Measurements from ENCODE around the gene WEE2.

GRCh38 chr7:141704112-141704511 is 4.0 kb upstream of the WEE2 start:
- no peak for TF ChIP-seq CTCF (IDR thresholded peaks at IDR 0.05)
- no peak for TF ChIP-seq POLR2AphosphoS5 (IDR thresholded peaks at IDR 0.05)
- no peak for TF ChIP-seq POLR2A (IDR thresholded peaks at IDR 0.05)

Data from transverse colon (tissue), 4 donors.